ENCODE data around the gene HOXD3. TPM values are rescaled to one million over a fixed set of nuclear protein-coding genes. Genes with fewer than 3 reads are reported as not detected.

HOXD3 gene
- 0.47 TPM for total RNA-seq
- long read RNA-seq: 0 reads

DNA sequence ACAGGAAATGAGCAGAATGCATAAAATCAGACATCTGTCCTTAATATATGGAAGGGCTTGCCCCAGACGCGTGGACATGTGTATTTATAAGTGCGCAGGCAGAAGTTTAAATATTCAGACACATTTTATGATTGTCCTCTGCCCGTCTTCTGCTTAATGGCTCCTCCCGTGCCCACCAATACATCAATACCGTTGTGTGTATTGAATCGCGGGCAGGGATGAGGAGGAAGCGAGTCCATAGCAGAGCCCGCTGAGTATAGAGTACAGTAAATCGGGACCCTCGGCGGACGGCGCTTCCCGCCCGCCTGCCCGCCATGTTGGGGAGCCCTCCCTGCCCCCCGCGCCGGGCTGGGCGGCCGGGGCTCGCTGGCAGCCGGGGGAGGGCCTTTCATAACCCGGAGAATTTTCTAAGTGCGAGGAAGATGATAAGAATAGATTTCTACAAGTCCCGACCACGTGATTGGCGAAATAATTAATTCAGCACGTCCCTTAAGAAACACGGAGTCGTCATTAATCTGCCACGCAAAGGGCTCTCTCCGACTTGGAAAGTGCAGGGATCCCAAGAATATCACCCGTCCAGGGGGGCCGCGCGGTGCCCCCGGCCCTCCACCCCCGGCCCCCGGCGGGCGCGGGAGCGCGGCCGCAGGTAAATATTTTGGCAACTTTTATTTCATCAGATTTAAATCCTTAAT is at the start of gene HOXD3:
HOXD3 (plus strand) TSS at position 501 of the 692 bp plus-strand sequence. CDS start 11,808 bp downstream, outside the sequence.
- Histone ChIP-seq H3K9me3 (no peaks in the 10 kb centered on the region), H3K27ac (no peak within 1 kb of the TSS), H3K4me3 (no peak within 1 kb of the TSS), H3K36me3 (no peaks in the 10 kb centered on the region), H3K4me1 (peaks cover 31% of the 10 kb centered on the region), H3K27me3 (ENCODE audit: low read depth) (peaks cover 100% of the 10 kb centered on the region)
- TF ChIP-seq, protein P1, sequence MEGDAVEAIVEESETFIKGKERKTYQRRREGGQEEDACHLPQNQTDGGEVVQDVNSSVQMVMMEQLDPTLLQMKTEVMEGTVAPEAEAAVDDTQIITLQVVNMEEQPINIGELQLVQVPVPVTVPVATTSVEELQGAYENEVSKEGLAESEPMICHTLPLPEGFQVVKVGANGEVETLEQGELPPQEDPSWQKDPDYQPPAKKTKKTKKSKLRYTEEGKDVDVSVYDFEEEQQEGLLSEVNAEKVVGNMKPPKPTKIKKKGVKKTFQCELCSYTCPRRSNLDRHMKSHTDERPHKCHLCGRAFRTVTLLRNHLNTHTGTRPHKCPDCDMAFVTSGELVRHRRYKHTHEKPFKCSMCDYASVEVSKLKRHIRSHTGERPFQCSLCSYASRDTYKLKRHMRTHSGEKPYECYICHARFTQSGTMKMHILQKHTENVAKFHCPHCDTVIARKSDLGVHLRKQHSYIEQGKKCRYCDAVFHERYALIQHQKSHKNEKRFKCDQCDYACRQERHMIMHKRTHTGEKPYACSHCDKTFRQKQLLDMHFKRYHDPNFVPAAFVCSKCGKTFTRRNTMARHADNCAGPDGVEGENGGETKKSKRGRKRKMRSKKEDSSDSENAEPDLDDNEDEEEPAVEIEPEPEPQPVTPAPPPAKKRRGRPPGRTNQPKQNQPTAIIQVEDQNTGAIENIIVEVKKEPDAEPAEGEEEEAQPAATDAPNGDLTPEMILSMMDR (IDR thresholded peaks at IDR 0.05): no peak
- DNase-seq: no peak
- ATAC-seq: no peak
- intact Hi-C loops (cut with DNase I): no loop called here

DNA sequence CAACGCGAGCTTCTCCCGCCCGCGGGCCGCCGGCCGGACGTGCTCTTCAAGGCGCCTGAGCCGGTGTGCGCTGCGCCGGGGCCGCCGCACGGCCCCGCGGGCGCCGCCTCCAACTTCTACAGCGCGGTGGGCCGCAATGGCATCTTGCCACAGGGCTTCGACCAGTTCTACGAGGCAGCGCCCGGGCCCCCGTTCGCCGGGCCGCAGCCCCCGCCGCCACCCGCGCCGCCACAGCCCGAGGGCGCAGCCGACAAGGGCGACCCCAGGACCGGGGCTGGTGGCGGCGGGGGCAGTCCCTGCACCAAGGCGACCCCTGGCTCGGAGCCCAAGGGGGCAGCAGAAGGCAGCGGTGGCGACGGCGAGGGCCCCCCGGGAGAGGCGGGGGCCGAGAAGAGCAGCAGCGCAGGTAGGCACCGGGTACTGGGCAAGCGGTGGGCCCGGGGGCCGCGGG is 49.4 kb upstream of the HOXD3 start:
- Histone ChIP-seq H3K9me3 (no peaks in the 10 kb centered on the region), H3K27me3 (ENCODE audit: low read depth) (peaks cover 98% of the 10 kb centered on the region), H3K36me3 (no peaks in the 10 kb centered on the region), H3K27ac (no peak overlapping the region), H3K4me3 (no peak overlapping the region), H3K4me1 (peaks cover 29% of the 10 kb centered on the region)
- ATAC-seq: no peak
- no peak for DNase-seq
- TF ChIP-seq, protein P1 (IDR thresholded peaks at IDR 0.05): no peak
- intact Hi-C loops (cut with DNase I): no loop called here

DNA sequence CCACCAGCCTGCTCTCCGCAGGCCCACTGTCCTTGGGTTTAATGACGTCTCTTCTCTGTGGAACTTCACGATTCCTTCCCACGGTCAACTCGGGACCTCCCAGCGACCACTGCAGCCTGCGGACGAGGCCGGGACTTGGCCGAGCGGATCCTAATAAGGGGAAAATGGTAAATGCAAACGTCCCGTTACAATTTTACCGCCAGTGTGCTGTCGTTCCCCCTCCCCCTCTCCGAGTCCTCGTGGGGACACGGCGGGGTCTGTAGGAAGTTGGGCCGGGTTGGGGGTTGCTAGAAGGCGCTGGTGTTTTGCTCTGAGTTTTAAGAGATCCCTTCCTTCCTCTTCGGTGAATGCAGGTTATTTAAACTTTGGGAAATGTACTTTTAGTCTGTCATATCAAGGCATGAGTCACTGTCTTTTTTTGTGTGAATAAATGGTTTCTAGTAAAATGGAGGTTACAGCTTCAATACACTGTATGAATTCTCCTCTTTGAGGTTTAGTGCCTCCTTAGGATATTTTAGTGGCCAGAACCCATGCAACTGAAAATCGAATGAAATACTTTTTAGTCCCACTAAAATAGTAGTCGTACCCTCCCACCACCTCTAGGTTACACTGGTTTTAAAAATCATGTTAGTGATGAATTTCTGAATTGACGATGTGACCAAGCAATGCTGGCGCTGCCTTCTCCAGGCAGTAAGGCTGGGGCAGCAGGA is 47.8 kb upstream of the HOXD3 start:
- Histone ChIP-seq H3K4me1 (peaks cover 25% of the 10 kb centered on the region), H3K27ac (no peak overlapping the region), H3K9me3 (no peaks in the 10 kb centered on the region), H3K4me3 (no peak overlapping the region), H3K27me3 (ENCODE audit: low read depth) (peaks cover 98% of the 10 kb centered on the region), H3K36me3 (no peaks in the 10 kb centered on the region)
- DNase-seq (no peak), ATAC-seq (no peak)
- intact Hi-C loops (cut with DNase I): no loop called here
- TF ChIP-seq, protein P1 (IDR thresholded peaks at IDR 0.05): no peak

DNA sequence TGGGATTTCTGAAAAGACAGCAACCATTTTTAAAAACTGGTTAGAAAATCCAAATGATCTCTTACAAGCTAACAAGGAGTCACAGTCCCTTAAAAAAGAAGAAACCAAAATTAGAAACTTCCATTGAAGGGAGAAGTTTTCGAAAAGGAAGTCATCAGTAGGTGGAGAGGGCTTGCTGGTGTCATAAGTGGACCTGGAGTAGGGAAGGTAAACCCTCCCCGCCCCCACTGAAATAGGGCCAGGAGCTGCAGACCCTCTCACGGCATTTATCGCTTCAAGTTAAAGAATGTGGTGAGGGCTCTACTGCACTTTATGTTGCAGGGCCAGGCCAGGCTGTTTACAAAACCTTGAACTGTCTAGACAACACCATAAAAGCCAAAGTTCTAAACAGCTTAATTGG is 47.2 kb upstream of the HOXD3 start:
- H3K4me1 ChIP-seq: peaks cover 19% of the 10 kb centered on the region
- peaks cover 98% of the 10 kb centered on the region for H3K27me3 ChIP-seq (ENCODE audit: low read depth)
- TF ChIP-seq, protein P1 (IDR thresholded peaks at IDR 0.05): no peak
- no peaks in the 10 kb centered on the region for H3K36me3 ChIP-seq
- no peaks in the 10 kb centered on the region for H3K9me3 ChIP-seq
- ATAC-seq (no peak), DNase-seq (no peak)
- no peak overlapping the region for H3K4me3 ChIP-seq
- no peak overlapping the region for H3K27ac ChIP-seq
- intact Hi-C loops (cut with DNase I): no loop called here

DNA sequence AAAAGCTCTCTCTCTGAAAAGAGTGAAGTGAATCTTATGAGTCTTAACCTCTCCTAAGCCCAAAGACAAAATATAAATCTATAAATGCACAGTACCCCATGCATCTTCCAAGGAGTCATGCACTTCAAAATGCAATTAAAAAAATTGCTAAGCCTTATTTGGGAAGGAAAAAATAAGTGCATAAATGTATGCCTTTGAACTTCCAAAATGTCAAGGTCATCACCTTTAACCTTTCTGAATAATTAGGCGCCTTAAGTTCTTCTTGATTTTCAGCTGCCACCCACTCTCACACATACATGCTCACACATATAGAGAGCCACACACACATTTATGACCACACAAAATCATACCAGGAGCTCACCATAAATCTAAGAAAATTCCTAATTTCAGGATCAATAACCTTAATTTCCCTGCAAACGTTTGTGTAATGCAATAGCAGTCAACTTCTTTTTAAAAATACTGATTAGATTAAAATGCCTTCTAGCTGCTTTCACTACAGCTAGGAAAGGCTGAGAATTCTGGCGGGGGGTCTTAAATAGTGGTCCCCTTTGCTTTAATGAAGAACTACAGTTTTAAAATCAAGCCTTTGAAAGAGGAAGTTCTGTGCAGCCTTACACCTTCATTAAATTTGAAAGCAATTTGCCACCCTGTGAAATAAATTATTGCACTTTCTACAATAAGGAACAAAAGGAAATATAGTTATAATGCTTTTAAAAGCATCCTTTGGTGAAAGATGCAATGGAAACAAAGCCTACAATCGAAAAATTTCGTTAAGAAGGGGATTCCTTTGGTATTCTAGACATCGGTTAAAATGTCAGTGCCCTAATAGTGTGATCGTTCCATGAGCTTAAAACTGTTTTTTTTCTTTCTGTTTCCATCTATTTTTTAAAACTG is 46.4 kb upstream of the HOXD3 start:
- no peaks in the 10 kb centered on the region for H3K9me3 ChIP-seq
- intact Hi-C loops (cut with DNase I): no loop called here
- peaks cover 19% of the 10 kb centered on the region for H3K4me1 ChIP-seq
- H3K27ac ChIP-seq: no peak overlapping the region
- no peak overlapping the region for H3K4me3 ChIP-seq
- TF ChIP-seq, protein P1 (IDR thresholded peaks at IDR 0.05): no peak
- H3K36me3 ChIP-seq: no peaks in the 10 kb centered on the region
- H3K27me3 ChIP-seq (ENCODE audit: low read depth): peaks cover 98% of the 10 kb centered on the region
- DNase-seq (no peak), ATAC-seq (no peak)
